GM23248 (cell line): ENCODE measurements around the gene TTLL1. TPM values are rescaled to one million over a fixed set of nuclear protein-coding genes. Genes with fewer than 3 reads are reported as not detected.

Source experiments
- DNase-seq: peaks from one replicate; pipeline ENCODE4 v3.0.0-alpha.2; 2015
- H2AFZ ChIP-seq: fragments of 200-600 bp; sonication (generic); 2 replicates; pipeline ENCODE4 v1.6.1; 2016; ENCODE audit warnings: antibody characterized with exemption
- H3F3A ChIP-seq: fragments of 200-600 bp; sonication (generic); 2 replicates; pipeline ENCODE4 v1.6.1; 2016; ENCODE audit warnings: mild to moderate bottlenecking, antibody characterized with exemption, mixed run types; ENCODE audit not compliant: insufficient read depth
- H3K27ac ChIP-seq: fragments of 200-600 bp; sonication (generic); 2 replicates; pipeline ENCODE4 v1.5.1; 2016; ENCODE audit warnings: mild to moderate bottlenecking
- H3K27me3 ChIP-seq: fragments of 200-600 bp; sonication (generic); replicated peaks from 2 replicates; pipeline ENCODE4 v1.6.1; 2016; ENCODE audit warnings: mild to moderate bottlenecking; ENCODE audit not compliant: insufficient read depth
- H3K36me3 ChIP-seq: fragments of 200-600 bp; sonication (generic); 2 replicates; pipeline ENCODE4 v1.6.1; 2016; ENCODE audit warnings: low read depth, mild to moderate bottlenecking
- H3K4me1 ChIP-seq: fragments of 200-600 bp; sonication (generic); 2 replicates; pipeline ENCODE4 v1.6.1; 2016; ENCODE audit warnings: mild to moderate bottlenecking; ENCODE audit not compliant: insufficient read depth
- H3K4me2 ChIP-seq: fragments of 200-600 bp; sonication (generic); one replicate; pipeline ENCODE4 v1.6.1; 2016; ENCODE audit warnings: mild to moderate bottlenecking; ENCODE audit not compliant: unreplicated experiment
- H3K4me3 ChIP-seq: fragments of 200-600 bp; sonication (generic); 2 replicates; pipeline ENCODE4 v1.5.1; 2016; ENCODE audit warnings: mild to moderate bottlenecking
- H3K79me2 ChIP-seq: fragments of 200-600 bp; sonication (generic); 2 replicates; pipeline ENCODE4 v1.6.1; 2016; ENCODE audit warnings: mild to moderate bottlenecking; ENCODE audit not compliant: insufficient read depth
- H3K9ac ChIP-seq: fragments of 200-600 bp; sonication (generic); 2 replicates; pipeline ENCODE4 v1.6.1; 2016; ENCODE audit warnings: mild to moderate bottlenecking
- H3K9me2 ChIP-seq: fragments of 200-600 bp; sonication (generic); 2 replicates; pipeline ENCODE4 v1.6.1; 2016; ENCODE audit warnings: mixed run types, mild to moderate bottlenecking, moderate library complexity; ENCODE audit not compliant: insufficient read depth
- H3K9me3 ChIP-seq: fragments of 200-600 bp; sonication (generic); one replicate; pipeline ENCODE4 v1.6.1; 2017; ENCODE audit warnings: low read depth
- H4K20me1 ChIP-seq: fragments of 200-600 bp; sonication (generic); 2 replicates; pipeline ENCODE4 v1.6.0; 2016; ENCODE audit not compliant: insufficient read depth
- EZH2 ChIP-seq: fragments of 200-600 bp; sonication (generic); IDR thresholded peaks from 2 replicates; pipeline ENCODE4 v1.6.1; 2018; ENCODE audit warnings: antibody characterized with exemption, mild to moderate bottlenecking; ENCODE audit not compliant: insufficient read depth, poor library complexity, severe bottlenecking
- EZH2phosphoT487 ChIP-seq: fragments of 200-600 bp; sonication (generic); IDR thresholded peaks from 2 replicates; pipeline ENCODE4 v1.6.1; 2018; ENCODE audit warnings: antibody characterized with exemption, moderate library complexity, mild to moderate bottlenecking, low read depth; ENCODE audit not compliant: insufficient read depth
- WGBS, 2 experiments: methylation state at CpG; one replicate each; pipeline ENCODE4 v1.1.6; 2015 to 2017; ENCODE audit warnings: low lambda C conversion rate in 2 of 2, low coverage in 1 of 2; ENCODE audit errors: missing lambda C conversion rate in 2 of 2; 5-methylcytosine and 5-hydroxymethylcytosine counted together
- in situ Hi-C: fragments of 300-500 bp; cut with MboI; formaldehyde crosslinking; loops from 2 replicates; pipeline ENCODE4 v1.15.0; 2020
- polyA plus RNA-seq: library from polyadenylated mRNA; unstranded; fragments of >200 nt; fragmentation: Nextera tagmentation; extraction: Ambion mirVana; gene quantifications from 2 replicates; pipeline ENCODE4 v1.2.1, GENCODE V29; 2016
- total RNA-seq: library from RNA; depleted of rRNA; stranded (reverse); fragments of >200 nt; shearing (Covaris generic); gene quantifications from 2 replicates; pipeline ENCODE4 v1.2.3, GENCODE V29; 2014; rRNA removed

TTLL1 gene
- total and polyA plus RNA-seq, 2 experiments from 2014 or later, result 16.0 to 18.5 TPM

DNA sequence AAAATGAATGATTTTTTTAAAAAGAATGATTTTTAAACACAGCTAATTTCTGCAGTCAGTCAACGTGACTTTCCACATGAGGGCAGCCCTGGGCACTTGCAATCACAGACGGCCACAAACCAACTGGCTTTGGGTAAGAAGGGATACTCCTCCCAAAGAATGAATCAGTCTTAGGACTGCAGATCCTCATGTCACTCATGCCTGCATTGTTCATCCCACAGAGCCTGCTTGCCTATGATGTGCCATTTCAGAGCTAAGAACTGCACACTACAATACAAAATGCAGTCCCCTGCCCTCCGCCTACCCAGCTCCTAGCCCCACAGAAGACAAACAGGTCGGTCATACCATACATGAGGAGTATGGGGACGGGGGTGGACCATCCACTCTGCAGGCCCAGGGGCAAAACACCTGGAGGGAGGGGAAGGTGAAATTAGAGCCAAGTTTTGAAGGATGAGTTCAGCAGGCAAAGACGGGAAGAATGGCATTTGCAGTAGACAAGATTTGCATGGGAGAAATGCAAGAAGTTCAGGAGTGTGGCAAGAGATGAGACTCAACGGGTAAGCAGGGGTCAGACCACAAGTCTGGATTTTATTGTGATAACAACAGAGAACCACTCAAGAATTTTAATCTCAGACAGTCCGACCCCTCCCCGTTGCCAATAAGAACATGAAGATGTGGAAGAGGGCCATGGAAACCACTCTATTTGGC is 98.9 kb downstream of the TTLL1 start:
- peak overlapping the region; percentile 76 for H3K9ac ChIP-seq

More for the DNA sequence above, 98.9 kb downstream of the TTLL1 start:
- H3K4me3 ChIP-seq, result peak overlapping the region; percentile 35
- 2% methylated on average over 9 of the region's 9 CpGs for WGBS, 2 experiments
- H3K9me2 ChIP-seq, result no peaks in the 10 kb centered on the region
- H3K27me3 ChIP-seq, result no peaks in the 10 kb centered on the region
- H3K27ac ChIP-seq, result peak overlapping the region; percentile 96
- no peaks in the 10 kb centered on the region for H3K36me3 ChIP-seq
- peak; percentile 97 for DNase-seq
- no peak for TF ChIP-seq EZH2
- no peak for TF ChIP-seq EZH2phosphoT487
- peak overlapping the region; percentile 77 for H3K4me2 ChIP-seq
- no peaks in the 10 kb centered on the region for H3K9me3 ChIP-seq
- no peaks in the 10 kb centered on the region for H4K20me1 ChIP-seq
- no peak overlapping the region for H2AFZ ChIP-seq
- peaks cover 63% of the 10 kb centered on the region for H3F3A ChIP-seq
- in situ Hi-C loops, result no loop called here
- peaks cover 65% of the 10 kb centered on the region for H3K4me1 ChIP-seq
- H3K79me2 ChIP-seq, result peaks cover 91% of the 10 kb centered on the region

Other genes starting within 250 kb of the TTLL1 start
- gene ARFGAP3, start 232.1 kb downstream of the TTLL1 start, total RNA-seq, result 83.2 and 96.8 TPM in 2 replicates
- gene ARFGAP3, start 232.1 kb downstream of the TTLL1 start, polyA plus RNA-seq, result 79.7 and 81.5 TPM in 2 replicates
- 35.5 and 43.7 TPM in 2 replicates for gene PACSIN2, start 74.2 kb downstream of the TTLL1 start, total RNA-seq
- 36.0 and 36.5 TPM in 2 replicates for gene PACSIN2, start 74.2 kb downstream of the TTLL1 start, polyA plus RNA-seq
- not detected in 2 replicates for gene BIK, start 21.4 kb upstream of the TTLL1 start, total RNA-seq
- not detected in 2 replicates for gene BIK, start 21.4 kb upstream of the TTLL1 start, polyA plus RNA-seq
- gene MCAT, start 54.0 kb upstream of the TTLL1 start, total RNA-seq, result 16.0 and 23.4 TPM in 2 replicates
- 17.6 and 18.2 TPM in 2 replicates for gene MCAT, start 54.0 kb upstream of the TTLL1 start, polyA plus RNA-seq
- gene TSPO, start 62.2 kb upstream of the TTLL1 start, total RNA-seq, result 760 and 970 TPM in 2 replicates
- 896 and 938 TPM in 2 replicates for gene TSPO, start 62.2 kb upstream of the TTLL1 start, polyA plus RNA-seq
- gene TTLL12, start 97.7 kb upstream of the TTLL1 start, total RNA-seq, result 42.8 and 43.9 TPM in 2 replicates
- gene TTLL12, start 97.7 kb upstream of the TTLL1 start, polyA plus RNA-seq, result 28.1 and 29.5 TPM in 2 replicates